ENCODE measurements around the gene BIN1.

DNA sequence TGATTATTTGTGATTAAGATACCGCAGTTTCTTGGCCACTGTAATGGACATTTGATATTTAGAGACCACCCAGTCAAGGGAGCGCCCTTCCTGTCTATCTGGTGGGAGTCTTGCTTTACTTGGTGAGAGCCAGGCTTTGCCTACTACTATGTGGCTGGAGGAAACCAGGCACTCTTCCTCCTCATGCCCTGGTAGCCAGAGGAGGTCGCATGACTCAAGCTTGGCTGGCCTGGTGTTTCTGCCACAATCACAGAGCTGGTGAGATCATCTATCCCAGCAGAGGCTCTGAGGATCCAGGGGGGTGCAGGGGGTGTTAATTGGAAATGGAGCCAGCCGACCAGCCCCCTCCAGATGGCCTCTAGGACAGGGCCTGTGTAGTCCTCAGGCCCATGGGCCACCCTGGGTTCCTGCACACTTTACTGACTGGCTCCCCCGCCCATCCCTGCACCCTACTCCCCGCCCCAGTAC, 46.8 kb upstream of the BIN1 start:
- TF ChIP-seq, protein P1, sequence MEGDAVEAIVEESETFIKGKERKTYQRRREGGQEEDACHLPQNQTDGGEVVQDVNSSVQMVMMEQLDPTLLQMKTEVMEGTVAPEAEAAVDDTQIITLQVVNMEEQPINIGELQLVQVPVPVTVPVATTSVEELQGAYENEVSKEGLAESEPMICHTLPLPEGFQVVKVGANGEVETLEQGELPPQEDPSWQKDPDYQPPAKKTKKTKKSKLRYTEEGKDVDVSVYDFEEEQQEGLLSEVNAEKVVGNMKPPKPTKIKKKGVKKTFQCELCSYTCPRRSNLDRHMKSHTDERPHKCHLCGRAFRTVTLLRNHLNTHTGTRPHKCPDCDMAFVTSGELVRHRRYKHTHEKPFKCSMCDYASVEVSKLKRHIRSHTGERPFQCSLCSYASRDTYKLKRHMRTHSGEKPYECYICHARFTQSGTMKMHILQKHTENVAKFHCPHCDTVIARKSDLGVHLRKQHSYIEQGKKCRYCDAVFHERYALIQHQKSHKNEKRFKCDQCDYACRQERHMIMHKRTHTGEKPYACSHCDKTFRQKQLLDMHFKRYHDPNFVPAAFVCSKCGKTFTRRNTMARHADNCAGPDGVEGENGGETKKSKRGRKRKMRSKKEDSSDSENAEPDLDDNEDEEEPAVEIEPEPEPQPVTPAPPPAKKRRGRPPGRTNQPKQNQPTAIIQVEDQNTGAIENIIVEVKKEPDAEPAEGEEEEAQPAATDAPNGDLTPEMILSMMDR (conservative IDR thresholded peaks at IDR 0.05; ENCODE audit: low read depth, low read length) = no peak; the same call in 1 of the 2 replicates
- TF ChIP-seq EZH2 (IDR thresholded peaks at IDR 0.05; ENCODE audit: low read length, unreplicated experiment) = no peak
- TF ChIP-seq EZH2phosphoT487 (IDR thresholded peaks at IDR 0.05; ENCODE audit: borderline replicate concordance, low read length) = no peak
